GM18517 (cell line): ENCODE data around the gene PID1.

ENCODE experiments used
- ATAC-seq: cut with Tn5 transposase; IDR thresholded peaks from one replicate; pipeline ENCODE4 v1.9.1; 2021; ENCODE audit warnings: mild to moderate bottlenecking, moderate library complexity; ENCODE audit not compliant: unreplicated experiment

Gene PID1

DNA sequence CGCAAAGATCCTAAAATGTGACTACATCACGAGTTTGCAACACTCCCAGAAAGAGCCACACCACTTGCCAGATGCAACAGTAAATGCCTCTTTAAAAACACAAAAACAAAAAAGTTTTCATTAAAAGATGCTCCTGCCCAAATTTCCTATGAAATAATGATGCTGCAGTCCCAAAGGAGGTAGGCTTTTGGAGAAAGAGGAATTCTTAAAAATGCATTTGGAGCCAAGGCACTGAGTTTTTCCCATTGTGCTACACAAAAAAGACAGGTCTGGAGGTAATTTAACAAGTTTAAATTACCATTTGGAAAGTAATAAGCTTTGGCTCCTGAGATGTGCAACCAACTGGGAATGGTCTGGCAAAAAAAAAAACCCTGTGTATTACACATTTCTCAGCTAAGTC, 145.0 kb downstream of the PID1 start:
- ATAC-seq = no peak

DNA sequence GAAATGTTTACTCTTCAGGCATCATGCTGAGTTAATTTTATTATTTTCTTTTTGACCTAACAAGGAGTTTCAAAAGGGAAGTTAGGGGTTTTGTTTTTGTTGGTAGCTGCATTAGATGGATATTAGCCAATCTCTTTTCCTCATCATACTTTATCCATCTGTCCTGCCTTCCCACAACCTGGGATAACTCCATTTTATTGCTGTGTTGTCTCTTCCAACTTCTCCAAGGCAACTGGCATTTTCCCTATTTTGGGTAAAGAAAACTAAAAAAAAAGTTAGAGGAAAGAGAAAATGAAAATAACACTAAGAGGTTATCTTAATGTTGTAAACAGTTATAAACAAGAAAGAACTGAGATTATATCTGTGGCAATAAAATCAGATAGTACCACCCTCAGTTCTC, 147.0 kb downstream of the PID1 start:
- ATAC-seq = no peak

DNA sequence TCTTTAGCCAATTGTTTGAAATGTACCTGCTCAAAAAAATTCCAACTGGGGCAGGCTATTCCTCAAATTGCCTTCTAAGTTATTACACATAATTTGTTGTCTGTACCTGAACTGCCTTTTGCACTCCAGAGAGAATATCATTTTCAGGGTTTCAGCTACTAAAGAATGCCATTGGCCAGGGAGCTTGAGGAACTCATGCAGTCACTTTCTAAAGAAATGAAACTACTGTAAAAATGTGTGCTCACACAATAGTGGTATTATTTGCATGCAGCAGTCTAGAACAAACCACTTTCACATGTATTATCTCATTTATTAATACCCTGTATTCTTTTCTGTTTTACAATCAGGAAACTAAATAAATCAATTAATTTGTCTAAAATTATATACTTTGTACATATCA, 152.2 kb downstream of the PID1 start:
- ATAC-seq = no peak

DNA sequence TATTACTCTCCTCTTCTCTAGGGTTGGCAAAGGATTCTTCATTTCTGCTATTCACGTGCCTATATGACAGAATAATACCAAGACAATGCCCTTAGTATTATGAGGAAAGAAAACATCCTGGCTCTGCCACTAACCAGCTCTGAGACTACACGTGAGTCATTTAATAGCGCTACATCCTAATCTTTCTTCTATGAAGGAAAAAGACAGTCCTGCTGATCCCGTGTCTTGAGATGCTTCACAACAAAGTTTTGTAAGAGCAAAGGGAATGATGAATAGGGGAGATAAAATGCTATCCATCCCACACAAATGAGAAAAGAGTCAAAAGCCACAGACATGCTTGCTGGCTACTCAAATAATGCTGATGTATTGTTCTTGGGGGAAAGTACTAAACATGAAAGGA, 152.8 kb downstream of the PID1 start:
- ATAC-seq = no peak

DNA sequence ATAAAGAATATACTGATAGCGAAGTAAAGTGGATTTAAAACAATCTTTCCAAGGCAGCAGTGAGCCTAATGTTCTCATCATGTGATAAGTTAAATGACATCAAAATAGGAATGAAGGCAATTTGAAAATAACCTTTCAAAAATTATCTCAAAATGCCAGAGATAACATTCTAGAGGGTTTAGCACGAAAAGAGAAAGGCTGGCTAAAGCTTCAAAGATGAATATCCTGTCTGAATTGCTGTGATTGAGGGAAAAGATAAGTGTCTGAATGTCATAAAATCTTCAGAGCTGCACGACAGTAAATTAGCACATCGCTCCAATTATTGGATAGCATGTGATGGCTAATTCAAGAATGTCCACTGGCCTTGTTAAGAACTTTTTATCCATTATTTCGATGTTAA, 159.3 kb downstream of the PID1 start:
- no peak for ATAC-seq

DNA sequence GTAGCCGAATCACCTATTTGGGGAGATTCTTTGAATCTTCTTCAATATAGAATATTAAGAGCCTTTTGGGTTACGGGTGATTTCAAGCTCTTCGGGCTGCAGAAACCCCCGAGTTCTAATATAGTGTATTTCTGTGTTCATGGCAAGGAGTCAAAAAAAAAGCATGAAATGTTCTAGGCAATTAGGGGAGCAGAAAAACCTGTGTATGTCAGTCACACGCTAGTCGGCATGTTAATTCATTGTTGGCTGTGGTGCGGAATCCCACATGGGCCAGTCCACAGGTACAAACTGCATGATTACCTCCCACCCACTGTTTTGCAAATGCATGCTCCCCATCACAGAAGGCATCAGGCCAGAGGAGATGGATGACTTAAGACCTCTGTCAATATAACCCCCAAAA, 161.9 kb downstream of the PID1 start:
- no peak for ATAC-seq

DNA sequence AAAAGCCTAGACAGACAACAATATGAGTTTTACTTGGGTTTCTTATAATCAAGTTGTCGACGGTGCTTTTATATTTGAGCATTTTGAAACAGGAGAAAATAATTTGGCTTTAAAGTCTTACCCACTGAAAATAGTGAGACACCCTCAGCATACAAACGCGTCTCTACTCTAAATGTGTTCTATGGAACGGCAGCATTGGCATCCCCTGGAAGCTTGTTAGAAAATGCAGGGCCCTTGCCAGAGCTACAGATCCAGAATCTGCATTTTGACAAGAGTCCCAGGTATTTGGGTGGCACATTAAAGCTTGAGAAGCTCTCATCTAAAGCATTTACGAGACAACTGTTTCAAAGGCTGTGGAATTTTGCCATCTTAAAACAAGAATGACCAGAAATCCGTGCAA, 163.5 kb downstream of the PID1 start:
- ATAC-seq = no peak

DNA sequence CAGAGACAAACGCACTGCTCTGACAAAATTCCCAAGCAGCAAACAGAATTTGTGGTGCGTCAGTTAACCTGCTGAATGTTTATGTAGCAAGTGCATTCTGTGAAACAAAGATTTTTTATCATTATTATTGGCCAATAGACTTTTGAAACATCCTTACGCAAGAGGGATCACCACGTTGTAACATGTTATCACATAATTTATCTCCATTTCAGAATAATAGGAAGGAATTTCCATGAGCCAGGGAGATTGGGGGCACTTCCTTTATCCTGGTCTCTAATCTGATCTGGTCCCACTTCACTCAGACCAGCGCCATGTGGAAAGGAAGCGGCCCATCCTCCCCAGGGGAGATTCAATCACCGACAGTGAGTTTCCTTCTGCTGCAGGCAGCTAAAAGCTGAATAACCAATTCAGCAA, 166.1 kb downstream of the PID1 start:
- no peak for ATAC-seq

DNA sequence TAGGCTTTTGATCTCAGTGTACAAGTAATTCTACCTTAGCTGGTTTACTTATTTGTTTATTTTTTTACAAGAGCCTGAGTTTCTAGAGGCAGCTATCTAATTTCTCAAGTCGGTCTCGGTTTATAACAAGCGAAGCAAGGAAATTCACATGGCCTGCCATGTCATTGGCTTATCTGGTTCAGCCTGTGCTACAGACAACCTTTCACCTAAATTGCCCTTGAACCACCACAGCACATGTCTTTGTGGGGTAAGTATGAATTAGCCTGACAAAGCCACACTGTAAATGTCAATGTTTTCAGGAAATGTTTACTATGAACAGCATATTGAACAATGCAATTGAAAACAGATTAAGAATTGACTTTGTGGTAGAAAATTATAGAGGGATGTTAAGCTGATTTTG, 167.1 kb downstream of the PID1 start:
- ATAC-seq = no peak

DNA sequence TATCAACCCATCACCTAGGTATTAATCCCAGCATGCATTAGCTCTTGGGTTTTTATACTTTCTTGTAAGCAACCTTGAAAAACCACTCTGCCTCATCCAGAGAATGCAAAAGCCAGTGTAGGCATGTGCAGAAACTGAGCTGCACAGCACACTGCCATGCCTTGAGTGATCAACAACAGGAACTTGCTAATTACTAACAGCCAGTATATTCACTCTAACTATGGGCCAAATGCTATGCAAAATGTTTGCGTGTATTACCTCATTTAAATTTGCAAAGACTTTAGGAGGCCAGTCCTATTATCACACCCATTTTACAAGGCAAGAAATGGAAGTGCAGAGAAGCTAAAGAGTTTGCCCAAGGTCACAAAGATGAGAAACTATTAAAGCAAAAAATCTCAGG, 169.8 kb downstream of the PID1 start:
- no peak for ATAC-seq

DNA sequence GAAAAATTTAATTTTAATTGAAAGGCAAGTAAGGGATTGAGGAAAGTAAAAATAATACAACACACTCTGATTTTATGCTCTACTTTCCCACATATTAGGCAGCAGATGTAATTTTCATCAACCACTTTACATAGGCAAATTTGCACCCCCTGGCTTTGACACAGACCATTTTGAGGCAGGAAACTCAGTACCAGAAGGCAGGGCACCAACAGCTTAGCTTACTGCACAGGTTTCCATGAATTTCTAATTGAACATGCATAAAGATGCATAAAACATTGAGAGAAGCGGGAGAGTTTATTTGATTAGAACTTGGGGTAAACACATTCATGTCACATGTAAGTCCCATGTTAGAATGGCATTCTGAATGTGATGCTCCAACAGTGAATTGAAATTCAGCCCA, 171.9 kb downstream of the PID1 start:
- ATAC-seq = no peak

DNA sequence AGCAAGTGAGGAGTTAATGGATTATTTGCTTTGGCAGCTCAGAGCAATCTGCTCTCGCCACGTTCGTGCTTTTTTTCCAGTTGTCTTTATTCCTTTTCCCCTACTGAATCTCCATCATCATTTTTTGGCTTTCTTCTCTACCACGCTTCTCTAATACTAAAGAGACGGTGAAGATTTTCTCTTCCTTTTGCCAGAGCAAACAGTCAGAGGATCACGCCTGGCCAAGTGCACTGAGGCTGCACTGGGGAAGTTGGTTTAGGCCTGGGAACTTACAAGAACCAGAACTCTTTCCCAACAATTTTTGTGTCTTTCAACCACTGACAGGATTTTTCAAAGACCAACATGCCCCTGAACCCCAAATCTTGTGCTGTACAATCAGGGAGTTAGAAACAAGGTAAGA, 172.3 kb downstream of the PID1 start:
- ATAC-seq = no peak

DNA sequence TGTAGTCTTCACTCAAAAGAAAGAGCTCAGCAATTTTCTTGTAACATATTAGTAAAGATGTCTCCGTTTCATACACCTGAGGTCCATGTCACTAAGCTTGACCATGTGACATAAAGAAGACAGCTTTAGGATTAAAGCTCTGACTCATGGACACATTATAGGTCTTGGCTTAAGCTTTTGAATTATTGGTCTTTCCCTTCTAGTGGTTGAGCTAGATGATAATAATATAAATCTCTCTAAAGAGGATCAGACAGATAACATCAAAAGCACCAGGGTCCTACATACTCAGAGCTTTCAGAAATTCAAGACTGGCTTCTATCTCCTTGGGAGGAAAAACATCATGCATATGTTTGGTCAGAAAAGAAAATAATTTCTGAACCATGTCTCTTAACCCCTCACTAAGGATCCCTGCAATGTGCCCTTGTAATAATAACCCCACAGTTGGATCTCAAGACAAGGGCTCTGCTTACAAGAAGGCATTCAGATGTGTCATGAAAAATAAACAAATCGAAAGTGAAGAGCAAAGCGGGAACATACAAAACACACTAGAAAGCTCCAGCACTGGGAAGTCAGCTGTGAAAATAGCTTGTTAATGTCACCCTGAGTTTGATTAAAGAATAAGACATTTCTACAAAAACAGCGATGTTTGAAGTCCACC, 174.5 kb downstream of the PID1 start:
- ATAC-seq = no peak

DNA sequence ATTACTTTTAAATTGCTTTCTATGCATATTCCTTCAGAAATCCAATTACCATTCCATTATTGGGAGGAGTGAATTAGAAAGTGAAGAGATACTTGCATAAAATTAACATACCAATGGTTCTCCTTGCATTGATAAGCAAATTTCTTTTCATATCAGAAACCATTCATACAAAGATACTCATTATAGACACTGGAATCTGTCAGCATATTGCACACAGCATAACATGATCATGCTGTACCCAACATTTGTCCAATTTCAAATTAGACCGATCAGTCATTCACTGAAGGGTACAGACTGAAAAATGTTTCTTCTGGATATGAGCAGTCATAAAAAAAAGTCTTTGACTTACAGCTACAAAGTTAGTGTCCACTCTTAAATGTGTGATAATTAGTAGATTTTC, 175.6 kb downstream of the PID1 start:
- ATAC-seq = no peak

DNA sequence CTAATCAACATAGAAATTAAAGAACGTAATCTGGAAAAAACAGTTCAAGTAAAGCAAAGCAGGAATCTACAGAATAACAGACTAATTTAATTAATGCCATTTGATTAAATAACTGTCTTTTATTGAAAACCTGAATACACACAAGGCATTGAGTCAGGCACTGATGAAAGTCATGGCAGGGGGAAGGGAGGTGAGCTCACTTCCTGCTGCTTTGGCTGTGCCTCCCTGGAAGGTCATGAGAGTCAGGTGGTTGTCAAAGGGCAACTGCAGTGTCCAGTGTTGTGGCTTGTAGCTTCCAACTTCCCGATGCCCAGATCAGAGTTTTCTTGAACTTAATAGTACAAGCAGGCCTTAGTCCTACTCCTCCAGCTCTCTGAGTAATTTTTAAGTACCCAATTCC, 180.9 kb downstream of the PID1 start:
- no peak for ATAC-seq

DNA sequence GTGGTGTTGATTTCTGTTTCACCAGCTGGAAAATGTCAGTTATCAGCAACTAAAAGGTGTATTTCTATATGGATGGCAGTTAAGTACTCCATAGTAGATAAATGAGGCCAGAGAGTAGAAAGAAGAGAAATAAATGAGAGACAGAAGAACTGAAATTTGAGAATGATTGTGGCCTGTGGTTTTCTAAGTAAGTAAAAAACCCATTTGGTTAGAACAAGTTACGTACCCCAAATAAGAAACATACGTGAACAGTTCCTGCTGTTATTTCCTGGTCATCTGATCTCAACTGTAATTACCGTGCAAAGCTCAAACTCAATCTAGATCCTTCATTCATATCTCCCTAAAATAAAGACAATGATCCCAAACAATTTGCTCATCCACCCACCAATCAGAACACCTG, 181.3 kb downstream of the PID1 start:
- no peak for ATAC-seq

DNA sequence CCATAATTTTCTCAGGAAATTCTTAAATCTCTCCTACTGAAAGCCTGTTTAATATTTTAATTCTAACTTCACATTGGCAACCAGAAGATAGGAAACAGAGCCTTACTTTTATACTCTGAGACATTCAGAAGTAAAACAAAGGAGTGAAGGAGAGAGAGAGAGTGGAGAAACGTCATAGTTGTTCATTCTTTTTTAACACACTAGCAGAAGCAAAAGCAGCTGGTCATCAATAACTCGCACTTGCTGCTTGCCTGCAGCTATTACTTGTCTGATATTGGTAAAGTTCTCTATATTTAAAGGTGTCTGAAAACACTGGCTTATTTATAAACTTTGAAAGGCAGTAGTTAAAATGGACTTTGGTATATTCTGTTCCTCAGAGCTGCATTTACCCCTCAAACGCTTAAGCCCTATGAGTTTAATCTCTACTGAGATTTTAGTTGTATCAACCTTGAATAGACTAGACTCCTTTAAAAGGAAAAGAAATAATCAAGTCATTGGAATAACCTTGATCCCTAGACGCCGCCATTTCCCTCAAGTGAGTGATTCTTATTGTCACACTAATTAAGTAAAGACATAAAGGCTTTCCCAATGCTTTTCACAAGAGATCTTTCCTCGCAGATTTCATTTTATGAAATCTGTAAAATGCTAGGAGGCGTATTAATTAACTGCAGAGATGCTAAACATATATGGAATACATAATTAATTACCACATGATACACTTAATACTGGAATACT, 182.0 kb downstream of the PID1 start:
- ATAC-seq = no peak

DNA sequence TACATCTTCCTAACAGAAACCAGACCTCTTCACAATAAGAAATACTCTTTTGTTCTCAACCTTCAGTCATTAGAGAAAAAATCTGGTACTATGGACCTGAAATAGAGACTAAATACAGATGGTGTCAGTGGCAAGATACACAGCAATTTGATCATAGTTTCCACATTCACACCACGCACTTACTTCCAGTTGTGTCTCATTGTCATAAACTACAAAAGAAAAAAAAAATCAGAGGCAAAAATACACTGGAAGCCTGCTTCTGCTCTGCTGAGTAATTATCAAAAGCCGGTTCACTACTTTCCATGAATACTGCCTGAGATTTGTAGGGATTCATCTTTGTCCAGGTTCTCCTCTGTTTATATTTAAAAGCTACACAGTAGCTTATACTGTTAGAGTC, 182.6 kb downstream of the PID1 start:
- no peak for ATAC-seq

DNA sequence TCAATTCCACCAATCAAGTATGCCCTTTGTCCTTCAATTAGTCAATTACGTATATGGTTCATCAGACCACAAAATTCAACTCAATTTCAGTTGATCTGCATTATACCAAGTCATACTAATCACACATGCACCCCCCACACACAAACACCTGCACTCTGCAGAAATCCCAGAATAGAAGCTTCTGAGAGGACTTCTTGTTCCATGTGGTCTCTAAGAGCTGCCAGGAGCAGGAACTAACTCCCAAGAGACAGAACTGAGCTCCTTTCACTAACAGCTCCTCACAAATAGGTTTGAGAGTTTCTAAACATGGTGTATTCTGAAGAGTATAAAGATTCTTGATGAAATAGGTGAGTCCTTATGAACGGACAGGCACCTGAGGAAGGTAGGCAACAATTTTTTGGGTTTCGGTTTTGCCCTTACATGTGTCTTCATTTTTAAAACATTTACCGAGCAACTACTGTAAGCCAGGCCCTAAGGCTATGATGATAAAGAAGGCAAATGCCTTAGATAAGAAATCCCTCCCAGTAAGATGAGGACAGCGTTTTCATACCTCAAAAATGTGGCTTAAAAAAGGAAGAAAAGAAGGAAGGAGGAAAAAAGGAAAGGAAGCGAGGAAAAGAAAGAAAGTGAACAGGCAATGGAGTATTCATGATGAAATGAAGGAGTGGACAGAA, 183.1 kb downstream of the PID1 start:
- no peak for ATAC-seq

DNA sequence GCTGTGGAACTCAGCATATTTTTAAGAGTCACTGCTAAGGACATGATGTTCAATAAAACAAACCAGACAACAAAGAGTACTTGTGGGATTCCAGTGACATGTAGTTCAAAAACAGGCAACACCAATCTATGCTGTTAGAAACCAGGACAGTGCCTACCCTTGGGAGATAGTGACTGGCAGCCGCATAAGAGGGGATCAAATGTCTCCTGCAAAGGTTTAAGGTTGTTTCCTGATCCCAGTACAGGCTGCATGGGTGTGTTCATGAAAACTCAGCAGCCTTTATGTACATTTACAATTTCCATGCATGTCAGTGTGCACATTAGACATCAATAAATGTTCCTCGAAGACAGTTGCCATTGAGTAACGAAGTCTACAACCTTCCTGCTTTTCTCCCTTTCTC, 183.8 kb downstream of the PID1 start:
- ATAC-seq = no peak

DNA sequence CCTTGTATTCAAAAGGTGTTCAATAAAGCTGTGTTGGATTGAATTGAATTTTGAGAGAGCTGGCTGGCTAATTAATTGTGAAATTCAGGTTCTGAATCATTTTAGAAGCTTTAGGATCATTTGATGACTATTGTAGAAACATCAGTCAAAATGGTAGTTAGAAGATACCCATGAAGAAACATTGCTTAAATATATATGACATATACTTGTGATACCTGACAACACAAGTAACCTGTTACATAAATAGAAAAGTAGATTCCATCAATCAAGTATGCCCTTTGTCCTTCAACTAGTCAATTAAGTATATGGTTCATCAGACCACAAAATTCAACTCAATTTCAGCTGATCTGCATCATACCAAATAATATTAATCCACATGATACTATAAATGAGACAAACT, 185.6 kb downstream of the PID1 start:
- ATAC-seq = no peak

DNA sequence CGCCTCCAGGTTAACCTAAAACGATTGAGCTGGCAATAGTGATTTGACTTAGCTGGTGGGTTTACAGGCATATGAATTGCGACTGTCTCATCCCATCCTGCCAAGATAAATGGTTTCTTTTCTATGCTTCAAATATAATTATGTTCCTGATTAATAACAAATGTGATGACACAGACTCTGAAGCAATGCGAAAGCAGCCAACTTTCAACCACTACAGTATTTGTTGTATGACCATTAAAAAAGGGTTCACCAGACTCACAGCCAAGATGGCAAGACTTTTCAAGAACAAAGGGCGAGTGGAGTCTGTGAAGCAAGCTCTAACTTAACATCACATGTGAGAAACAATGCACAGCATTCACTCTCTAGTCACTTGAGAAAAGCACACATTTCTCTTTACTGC, 186.6 kb downstream of the PID1 start:
- ATAC-seq = no peak
